ENCODE data around the gene CNTN5. TPM values are rescaled to one million over a fixed set of nuclear protein-coding genes. Genes with fewer than 3 reads are reported as not detected.

CNTN5 gene
- total and polyA plus RNA-seq, 2 donors (not counting 1 experiment from before 2014, with no cell fraction given): not detected

- peaks cover 2% of the 10 kb centered on the region for H3K9me3 Mint-ChIP-seq (ENCODE audit: insufficient read depth)
- Histone ChIP-seq H3K9me3 (ENCODE audit: control extremely low read depth in 1 of 3, control insufficient read depth in 2 of 3, insufficient read depth in 1 of 3, low read length in 2 of 3) (no peaks in the 10 kb centered on the region), H3K4me2 (replicated peaks; ENCODE audit: low read depth, low read length, poor library complexity, severe bottlenecking) (no peak overlapping the region), H2AFZ (ENCODE audit: insufficient read depth, low read depth, low read length, poor library complexity, severe bottlenecking) (no peak overlapping the region), H3K36me3 (replicated peaks in 1 of 2; ENCODE audit: control extremely low read depth in 1 of 2, control insufficient read depth in 1 of 2, extremely low read depth in 1 of 2, insufficient read depth in 2 of 2, low read length in 1 of 2) (no peaks in the 10 kb centered on the region), H3K4me3 (ENCODE audit: control extremely low read depth in 1 of 5, extremely low read depth in 1 of 5, insufficient read depth in 1 of 5, low read depth in 2 of 5, low read length in 4 of 5) (no peak overlapping the region), H3K4me1 (ENCODE audit: control insufficient read depth in 2 of 2, insufficient read depth in 2 of 2, low read length in 2 of 2) (no peaks in the 10 kb centered on the region), H3K27me3 (replicated peaks in 1 of 4; ENCODE audit: control extremely low read depth in 1 of 4, control insufficient read depth in 3 of 4, insufficient read depth in 4 of 4, low read length in 3 of 4) (no peaks in the 10 kb centered on the region), H3K79me2 (ENCODE audit: control insufficient read depth, insufficient read depth, low read length) (no peaks in the 10 kb centered on the region), H4K20me1 (ENCODE audit: control insufficient read depth, insufficient read depth, low read length, poor library complexity, severe bottlenecking) (no peaks in the 10 kb centered on the region), H3K27ac (ENCODE audit: low read length in 2 of 2) (no peak overlapping the region), H3K9ac (ENCODE audit: low read length) (no peak overlapping the region)
- no peak for DNase-seq
- H3K4me1 Mint-ChIP-seq: no peaks in the 10 kb centered on the region
- H3K27ac Mint-ChIP-seq: no peak overlapping the region
- intact Hi-C loops (cut with micrococcal nuclease): no loop called here
- WGBS (ENCODE audit: insufficient coverage): 83% methylated on average over 1 of the region's 2 CpGs
- TF ChIP-seq CTCF (IDR thresholded peaks at IDR 0.05) (no peak), EZH2 (IDR thresholded peaks at IDR 0.05; ENCODE audit: borderline replicate concordance, insufficient read depth, low read depth, low read length, poor library complexity, severe bottlenecking) (no peak)
- ChIA-PET CTCF (no interaction called here), POLR2A (no interaction called here)
- ATAC-seq (ENCODE audit: low read depth): no peak
- H3K27me3 Mint-ChIP-seq: no peaks in the 10 kb centered on the region
- no peak overlapping the region for H3K4me3 Mint-ChIP-seq
These were observed 1201.0 kb downstream of the CNTN5 start for GRCh38 chr11:100221791-100222190.

GRCh38 chr11:100224541-100225034 is 1203.8 kb downstream of the CNTN5 start:
- Mint-ChIP-seq H3K9me3 (ENCODE audit: insufficient read depth) (peaks cover 2% of the 10 kb centered on the region), H3K4me1 (no peaks in the 10 kb centered on the region), H3K27ac (no peak overlapping the region), H3K27me3 (no peaks in the 10 kb centered on the region), H3K4me3 (no peak overlapping the region)
- no peak overlapping the region for H3K27ac ChIP-seq (ENCODE audit: low read length in 2 of 2)
- no peak overlapping the region for H3K9ac ChIP-seq (ENCODE audit: low read length)
- H3K36me3 ChIP-seq (replicated peaks in 1 of 2; ENCODE audit: control extremely low read depth in 1 of 2, control insufficient read depth in 1 of 2, extremely low read depth in 1 of 2, insufficient read depth in 2 of 2, low read length in 1 of 2): no peaks in the 10 kb centered on the region
- ChIA-PET CTCF (no interaction called here), POLR2A (no interaction called here)
- ATAC-seq (ENCODE audit: low read depth) (no peak), DNase-seq (no peak)
- H3K4me2 ChIP-seq (replicated peaks; ENCODE audit: low read depth, low read length, poor library complexity, severe bottlenecking): no peak overlapping the region
- H3K4me1 ChIP-seq (ENCODE audit: control insufficient read depth in 2 of 2, insufficient read depth in 2 of 2, low read length in 2 of 2): no peaks in the 10 kb centered on the region
- no peaks in the 10 kb centered on the region for H3K27me3 ChIP-seq (replicated peaks in 1 of 4; ENCODE audit: control extremely low read depth in 1 of 4, control insufficient read depth in 3 of 4, insufficient read depth in 4 of 4, low read length in 3 of 4)
- H3K4me3 ChIP-seq (ENCODE audit: control extremely low read depth in 1 of 5, extremely low read depth in 1 of 5, insufficient read depth in 1 of 5, low read depth in 2 of 5, low read length in 4 of 5): no peak overlapping the region
- no CpG with 5 or more reads among the region's 1 CpG for WGBS (ENCODE audit: insufficient coverage)
- no peak for TF ChIP-seq CTCF (IDR thresholded peaks at IDR 0.05)
- no peak for TF ChIP-seq EZH2 (IDR thresholded peaks at IDR 0.05; ENCODE audit: borderline replicate concordance, insufficient read depth, low read depth, low read length, poor library complexity, severe bottlenecking)
- intact Hi-C loops (cut with micrococcal nuclease): no loop called here
- H3K9me3 ChIP-seq (ENCODE audit: control extremely low read depth in 1 of 3, control insufficient read depth in 2 of 3, insufficient read depth in 1 of 3, low read length in 2 of 3): no peaks in the 10 kb centered on the region
- no peaks in the 10 kb centered on the region for H4K20me1 ChIP-seq (ENCODE audit: control insufficient read depth, insufficient read depth, low read length, poor library complexity, severe bottlenecking)
- H3K79me2 ChIP-seq (ENCODE audit: control insufficient read depth, insufficient read depth, low read length): no peaks in the 10 kb centered on the region
- no peak overlapping the region for H2AFZ ChIP-seq (ENCODE audit: insufficient read depth, low read depth, low read length, poor library complexity, severe bottlenecking)

Data from B cell (primary cell).